DMS153 treated with DMSO at 0.1 percent for 48 hours (cell line): Measurements from ENCODE around the gene PPP2R3B.
"Not testable (repeated sequence)": the region's sequence is repeated elsewhere in the genome, so short reads cannot be mapped to it uniquely, and the experiment has no call there.

Experiments used
- DNase-seq: peaks from one replicate; lab custom pipeline; 2025; ENCODE audit not compliant: unreplicated experiment; lab: John Stamatoyannopoulos, UW

The PPP2R3B gene, protein sequence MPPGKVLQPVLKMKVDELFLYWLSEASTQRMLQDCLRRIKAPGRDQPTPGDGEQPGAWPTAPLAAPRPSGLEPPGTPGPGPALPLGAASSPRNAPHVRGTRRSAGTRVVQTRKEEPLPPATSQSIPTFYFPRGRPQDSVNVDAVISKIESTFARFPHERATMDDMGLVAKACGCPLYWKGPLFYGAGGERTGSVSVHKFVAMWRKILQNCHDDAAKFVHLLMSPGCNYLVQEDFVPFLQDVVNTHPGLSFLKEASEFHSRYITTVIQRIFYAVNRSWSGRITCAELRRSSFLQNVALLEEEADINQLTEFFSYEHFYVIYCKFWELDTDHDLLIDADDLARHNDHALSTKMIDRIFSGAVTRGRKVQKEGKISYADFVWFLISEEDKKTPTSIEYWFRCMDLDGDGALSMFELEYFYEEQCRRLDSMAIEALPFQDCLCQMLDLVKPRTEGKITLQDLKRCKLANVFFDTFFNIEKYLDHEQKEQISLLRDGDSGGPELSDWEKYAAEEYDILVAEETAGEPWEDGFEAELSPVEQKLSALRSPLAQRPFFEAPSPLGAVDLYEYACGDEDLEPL

DNA sequence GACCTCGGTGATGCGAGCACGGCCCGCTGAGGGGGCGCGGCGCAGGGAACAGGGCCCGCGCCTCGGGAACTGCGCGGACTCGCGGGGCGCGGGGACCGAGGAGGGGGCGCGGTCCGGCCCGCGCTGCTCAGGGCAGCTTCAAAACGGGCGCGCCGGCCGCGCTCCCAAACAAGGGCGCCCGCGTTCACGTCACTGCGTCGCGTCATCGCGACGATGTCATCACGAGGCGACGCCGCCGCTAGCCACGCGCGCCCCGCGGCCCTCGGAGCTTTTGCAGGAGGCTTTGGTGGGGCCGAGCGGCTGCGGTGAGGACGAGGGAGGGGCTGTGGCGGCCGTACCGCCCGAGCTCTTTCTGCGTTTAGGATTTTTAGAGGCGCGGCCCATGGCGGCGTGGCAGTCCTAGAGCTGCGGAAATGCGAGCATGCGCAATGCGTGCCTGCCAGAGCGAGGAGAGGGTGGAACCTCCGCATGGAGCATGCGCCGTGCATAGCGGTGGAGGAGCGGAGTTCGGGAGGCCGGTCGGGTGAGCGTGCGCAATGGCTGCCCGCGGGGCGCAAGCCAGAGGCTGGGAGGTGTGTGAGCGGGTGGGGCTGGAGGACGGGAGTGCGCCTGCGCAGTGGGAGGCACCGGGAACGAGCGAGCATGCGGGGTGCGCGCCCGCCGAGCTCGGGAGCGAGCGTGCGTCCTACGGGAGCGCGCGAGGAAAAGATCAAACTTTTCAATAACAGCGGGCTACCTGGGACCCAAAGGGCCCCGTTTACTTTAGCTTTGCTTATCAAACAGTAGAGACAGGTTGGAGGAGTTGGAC lies at the start of gene PPP2R3B:
Gene PPP2R3B, minus strand, starts transcription at position 140 of the 808 bp plus-strand sequence. CDS start 216 bp downstream, outside the sequence.
- no peak for DNase-seq

DNA sequence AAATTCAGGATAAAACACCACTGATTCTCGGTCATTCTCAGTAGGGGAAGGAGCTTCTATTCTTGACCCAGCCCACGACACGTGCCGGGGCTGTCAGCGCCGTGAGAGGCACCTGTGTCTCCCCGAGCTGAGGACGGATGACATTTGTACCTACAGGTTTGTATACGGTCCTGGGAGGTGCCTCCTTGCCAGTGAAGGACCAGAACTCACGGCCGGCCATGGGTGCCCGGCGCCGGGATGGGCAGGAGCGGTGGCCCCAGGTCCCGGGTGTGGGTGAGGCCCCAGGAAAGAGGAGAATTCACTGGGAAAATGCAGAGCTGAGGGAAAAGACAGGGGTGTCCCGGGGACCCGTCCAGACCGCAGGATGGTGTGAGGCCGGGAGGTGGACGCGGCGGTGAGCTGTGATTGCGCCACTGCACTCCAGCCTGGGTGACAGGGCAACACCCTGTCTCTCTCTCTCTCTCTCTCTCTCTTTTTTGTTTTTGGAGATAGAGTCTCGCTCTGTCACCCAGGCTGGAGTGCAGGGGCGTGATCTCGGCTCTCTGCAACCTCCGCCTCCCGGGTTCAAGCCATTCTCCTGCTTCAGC lies 48.9 kb upstream of the PPP2R3B start:
- DNase-seq, result no peak

DNA sequence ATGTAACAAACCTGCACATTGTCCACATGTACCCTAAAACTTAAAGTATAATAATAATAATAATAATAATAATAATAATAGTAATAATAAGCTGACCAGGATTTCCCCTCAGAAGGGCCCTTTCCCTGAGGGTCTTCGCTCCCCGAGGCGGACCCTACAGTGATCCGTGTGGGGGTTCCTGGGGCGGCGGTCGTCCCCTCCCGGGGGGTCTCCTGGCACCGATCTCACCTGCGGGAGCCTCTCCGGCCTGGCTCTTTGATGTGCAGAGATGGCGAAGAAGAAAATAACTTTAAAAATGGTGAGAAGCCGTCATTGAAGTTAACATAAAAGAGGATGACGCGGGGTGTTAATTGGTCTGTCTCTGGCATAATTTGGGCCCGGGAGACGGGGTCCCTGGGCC lies 48.2 kb upstream of the PPP2R3B start:
- DNase-seq, result no peak

DNA sequence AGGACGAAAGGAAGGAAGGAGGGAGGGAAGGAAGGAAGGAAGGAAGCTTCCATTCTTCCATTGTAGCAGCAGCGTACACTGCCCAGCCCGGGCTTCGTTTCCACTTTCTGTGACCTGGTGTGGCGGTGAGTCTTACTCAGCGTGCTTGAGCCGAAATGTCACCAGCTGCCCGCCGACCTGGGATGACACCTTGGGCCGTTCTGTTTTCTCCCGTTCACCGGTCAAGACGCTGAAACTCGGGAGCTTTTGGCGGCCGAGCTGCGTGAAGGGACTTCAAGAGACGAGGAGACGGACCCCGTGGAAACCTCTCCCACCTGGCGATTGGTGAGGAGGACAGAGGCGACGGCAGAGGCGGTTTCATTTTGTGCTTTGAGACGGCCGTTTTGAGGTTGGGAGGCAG lies 47.1 kb upstream of the PPP2R3B start:
- DNase-seq, result no peak

DNA sequence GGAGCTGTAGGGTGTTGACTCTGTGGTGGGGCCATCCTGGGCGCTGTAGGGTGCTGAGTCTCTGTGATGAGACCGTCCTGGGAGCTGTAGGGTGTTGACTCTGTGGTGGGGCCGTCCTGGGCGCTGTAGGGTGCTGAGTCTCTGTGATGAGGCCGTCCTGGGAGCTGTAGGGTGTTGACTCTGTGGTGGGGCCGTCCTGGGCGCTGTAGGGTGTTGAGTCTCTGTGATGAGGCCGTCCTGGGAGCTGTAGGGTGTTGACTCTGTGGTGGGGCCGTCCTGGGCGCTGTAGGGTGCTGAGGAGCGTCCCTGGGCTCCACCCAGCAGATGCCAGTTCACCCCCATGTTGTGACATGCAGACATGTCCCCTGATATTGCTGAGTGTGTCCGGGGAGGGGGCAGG lies 46.0 kb upstream of the PPP2R3B start:
- DNase-seq, result not testable (repeated sequence)

DNA sequence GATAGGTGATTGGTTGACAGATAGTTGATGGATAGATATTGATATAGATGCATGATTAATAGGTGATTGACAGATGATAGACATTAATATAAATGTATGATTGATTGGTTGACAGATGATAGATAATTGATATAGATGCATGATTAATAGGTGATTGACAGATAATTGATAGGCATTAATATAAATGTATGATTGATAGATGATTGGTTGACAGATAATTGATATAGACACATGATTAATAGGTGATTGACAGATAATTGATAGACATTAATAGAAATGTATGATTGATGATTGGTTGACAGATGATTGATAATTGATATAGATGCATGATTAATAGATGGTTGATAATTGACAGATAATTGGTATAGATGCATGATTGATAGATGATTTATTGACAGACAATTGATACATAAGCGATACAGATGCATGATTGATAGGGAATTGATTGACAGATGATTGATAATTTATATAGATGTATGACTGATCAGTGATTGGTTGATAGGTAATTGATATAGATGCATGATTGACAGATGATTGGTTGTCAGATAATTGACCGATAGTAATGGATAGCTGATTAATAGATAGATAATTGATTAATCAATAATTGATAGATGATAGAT lies 44.9 kb upstream of the PPP2R3B start:
- DNase-seq, result no peak

DNA sequence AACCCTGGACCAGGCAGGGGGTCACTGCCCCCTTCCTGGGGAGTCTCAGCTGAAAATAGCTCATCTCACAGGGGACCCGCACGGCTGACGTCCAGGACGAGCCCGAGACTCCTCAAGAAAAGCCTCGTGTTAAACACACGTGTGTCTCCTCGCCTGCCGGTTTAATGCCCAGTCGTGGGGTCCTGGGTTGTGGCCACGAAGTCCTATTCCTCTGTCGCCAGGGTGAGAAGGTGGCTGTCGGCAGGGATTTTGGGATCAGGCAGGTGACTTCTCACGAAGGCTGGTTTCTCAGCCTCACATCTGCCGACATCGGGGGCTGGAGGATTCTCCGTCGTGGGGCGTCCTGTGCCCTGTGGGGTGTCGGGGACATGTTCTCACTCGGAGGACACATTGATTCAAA lies 44.3 kb upstream of the PPP2R3B start:
- DNase-seq, result no peak

DNA sequence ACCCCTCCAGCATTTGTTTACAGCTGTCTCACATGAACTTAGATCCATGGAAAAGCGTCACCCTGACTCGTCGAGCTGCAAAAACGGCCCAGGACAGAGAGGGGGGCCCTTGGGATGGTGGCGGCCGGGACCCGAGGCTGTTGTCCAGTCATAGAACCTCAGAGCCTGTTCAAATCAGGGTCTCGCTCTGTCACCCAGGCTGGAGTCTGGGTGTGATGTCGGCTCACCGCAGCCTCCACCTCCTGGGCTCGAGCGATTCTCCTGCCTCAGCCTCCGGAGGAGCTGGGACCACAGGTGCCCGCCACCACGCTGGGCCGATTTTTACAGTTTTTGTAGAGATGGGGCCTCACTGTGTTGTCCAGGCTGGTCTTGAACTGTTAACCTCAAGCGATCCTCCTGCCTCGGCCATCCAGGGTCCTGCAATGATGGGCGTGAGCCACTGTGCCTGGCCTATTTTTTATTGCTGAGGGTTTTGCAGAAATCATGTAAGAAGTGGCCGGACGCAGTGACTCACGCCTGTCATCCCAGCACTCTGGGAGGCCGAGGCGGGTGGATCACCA lies 42.6 kb upstream of the PPP2R3B start:
- DNase-seq, result no peak

DNA sequence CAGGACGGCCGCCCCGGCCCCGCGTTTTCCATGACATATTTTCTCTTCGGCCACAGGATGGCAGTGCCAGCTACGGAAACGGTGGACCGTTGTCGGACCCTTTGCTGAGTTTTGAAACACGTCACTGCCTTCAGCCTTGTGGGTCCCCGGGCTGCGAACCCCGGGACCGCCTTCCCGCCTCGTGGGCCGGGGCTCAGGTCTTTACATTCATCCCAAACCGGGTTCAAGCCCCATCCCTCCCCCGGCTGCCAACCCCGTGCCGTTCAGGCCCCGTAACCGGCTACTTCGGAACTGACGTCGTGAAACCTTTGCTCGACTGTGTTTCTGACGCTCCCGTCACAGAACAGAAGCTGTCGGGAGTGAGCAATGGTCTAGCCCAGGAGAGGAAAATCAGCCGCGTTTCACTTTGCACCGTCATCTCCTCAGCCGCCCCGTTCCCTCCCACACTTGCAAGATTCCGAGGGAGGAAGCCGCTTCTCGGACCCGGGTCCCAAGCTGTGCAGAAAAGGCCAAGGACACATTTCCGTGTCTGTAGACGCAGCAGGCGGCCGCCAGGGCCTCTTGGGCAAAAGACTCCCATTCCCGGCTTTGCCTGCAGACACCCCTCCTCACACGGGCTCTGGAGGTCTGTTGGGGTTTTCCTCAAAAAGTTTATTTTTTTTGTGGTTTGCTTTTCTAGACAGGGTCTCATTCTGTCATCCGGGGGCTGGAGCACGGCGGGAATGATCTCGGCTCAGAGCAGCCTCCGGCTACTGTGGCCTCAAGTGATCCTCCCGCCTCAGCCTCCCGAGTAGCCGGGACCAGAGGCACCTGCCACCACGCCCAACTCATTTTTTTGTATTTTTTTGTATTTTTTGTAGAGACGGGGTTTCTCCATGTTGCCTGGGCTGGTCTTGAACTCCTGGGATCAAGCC lies 41.4 kb upstream of the PPP2R3B start:
- no peak for DNase-seq

DNA sequence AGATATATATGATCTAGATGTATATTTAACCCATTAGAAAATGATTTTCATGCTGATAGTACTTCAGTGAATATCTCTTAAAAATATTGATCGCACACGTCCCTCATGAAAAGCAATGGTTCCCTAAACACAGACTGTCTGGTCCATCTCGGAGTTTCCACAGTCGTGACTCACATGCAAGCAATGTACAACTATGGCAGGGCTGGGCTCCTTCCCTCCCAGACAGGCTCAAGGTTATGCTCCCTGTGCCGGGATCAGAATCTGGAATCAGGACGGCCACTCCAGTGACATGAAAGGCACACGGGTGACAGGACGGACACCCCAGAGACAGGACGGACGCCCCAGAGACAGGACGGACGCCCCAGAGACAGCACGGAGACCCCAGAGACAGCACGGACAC lies 40.2 kb upstream of the PPP2R3B start:
- no peak for DNase-seq

DNA sequence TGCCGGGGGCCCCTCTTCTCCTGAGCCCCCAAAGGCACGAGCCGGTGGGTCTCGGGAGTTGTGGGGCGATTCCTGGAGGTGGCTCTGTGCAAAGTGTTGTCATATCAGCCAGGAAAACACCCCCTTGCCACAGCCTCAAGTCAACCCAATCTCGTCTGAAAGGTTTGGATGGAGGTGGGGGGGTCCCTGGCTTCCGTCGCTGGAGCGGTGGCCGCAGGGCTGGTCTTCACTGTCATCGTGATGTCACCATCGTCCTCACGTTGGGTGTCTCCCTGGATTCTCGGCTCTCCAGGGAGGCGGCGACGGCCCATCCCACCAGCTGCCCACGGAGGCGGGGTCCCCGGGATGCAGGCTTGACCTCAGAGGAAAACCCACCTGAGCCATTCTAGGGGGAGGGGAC lies 38.3 kb upstream of the PPP2R3B start:
- DNase-seq, result no peak

DNA sequence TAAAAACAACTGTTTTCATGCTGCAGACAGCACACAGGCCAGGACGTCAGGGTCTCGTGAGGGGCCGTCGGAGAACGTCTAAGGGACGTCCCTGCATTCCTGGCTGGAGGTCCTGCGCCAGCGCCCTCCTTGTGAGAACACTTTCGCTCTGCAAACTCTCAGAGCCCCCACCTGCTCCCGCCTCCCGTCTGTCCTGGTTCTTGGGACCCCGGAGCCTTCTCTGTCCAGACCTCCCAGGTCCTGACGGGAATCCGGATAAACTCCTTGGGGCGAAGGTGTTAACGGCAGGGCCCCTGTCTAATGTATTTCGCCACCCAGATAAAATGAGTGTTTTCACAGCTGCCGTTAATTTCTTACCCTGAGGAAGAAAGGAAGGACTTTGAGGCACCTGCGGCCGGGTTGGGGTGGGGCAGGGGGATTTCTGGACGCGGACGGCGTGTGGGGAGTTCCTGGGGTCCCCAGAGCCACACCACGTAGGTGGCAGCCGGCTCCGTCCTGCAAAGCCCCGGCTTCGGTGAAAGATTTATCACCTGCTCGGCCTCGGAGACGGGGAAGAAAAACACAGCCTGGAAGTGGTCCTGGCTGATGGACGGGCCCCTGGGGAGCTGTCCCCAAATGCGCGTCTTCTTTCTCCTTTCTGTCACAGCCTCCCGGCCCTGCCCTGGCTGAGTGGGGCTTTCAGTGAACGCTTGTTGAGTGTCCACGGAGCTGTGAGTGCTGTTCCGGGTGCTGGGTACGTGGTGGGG lies 35.1 kb upstream of the PPP2R3B start:
- no peak for DNase-seq

DNA sequence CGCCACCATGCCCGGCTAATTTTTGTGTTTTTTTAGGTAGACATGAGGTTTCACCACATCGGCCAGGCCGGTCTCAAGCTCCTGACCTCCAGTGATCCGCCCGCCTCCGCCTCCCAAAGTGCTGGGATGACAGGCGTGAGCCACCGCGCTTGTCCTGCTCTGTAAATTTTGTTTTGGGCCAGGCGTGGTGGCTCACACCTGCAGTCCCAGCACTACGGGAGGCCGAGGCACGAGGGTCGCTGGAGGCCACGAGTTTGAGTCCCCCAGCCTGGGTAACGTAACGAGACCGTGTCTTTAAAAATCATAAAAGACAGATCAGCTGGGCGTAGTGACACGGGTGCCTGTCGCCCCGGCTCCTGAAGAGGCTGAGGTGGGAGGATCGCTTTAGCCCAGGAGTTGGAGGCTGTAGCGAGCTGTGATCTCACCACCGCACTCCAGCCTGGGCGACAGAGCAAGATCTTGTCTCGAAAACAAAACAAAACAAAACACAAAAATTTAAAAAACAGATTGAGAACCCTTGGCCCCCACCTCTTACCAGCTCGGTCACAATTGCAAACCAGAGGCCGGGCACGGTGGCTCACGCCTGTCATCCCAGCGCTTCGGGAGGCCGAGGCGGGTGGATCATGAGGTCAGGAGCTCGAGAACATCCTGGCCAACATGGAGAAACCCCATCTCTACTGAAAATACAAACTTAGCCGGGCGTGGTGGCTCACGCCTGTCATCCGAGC lies 34.0 kb upstream of the PPP2R3B start:
- no peak for DNase-seq

DNA sequence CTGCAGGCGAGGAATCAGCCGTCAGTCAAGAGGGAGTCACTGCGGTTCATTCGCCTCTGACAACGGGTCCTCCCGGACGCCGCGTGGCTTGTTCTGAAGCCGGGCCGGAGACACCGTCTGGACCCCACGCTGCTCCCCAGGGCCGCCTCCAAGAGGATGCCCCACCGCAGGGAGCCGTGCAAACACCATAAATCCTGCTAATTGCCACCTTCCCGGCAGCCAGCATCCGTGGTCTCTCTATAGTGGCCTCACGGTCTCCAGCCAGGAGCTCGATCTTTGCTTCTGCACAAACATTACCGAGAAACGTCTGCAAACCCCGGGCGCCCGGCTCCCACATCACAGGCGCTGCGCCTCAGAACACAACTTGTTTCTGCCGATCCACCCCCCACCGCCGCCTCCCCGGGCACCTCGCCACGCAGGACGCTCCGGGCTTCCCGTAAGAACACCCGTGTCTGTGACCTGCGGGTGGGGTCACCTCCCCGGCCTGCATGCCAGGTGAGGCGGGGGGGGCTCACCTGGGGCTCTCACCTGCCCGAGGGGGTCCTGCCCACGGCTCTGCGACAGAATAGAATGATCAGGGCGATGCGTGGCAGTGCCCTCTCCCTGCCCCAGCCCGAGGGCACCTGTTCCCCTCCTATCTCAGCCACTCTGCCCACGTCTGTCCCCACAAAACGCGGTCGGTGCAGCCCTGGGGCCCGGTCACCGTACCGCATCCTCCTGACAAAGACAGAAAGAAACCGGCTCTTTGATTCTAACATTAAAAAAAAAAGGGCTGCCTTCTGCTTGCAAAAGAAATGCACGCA lies 32.4 kb upstream of the PPP2R3B start:
- no peak for DNase-seq

DNA sequence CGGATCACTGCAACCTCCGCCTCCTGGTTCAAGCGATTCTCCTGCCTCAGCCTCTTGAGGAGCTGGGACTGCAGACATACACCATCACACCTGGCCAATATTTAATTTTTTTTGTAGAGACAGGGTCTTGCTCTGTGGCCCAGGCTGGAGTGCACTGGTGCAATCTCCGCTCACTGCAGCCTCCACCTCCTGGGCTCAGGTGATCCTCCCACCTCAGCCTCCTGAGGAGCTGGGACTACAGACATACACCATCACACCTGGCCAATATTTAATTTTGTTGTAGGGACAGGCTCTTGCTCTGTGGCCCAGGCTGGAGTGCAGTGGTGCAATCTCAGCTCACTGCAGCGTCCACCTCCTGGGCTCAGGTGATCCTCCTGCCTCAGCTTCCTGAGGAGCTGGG lies 28.8 kb upstream of the PPP2R3B start:
- not testable (repeated sequence) for DNase-seq

DNA sequence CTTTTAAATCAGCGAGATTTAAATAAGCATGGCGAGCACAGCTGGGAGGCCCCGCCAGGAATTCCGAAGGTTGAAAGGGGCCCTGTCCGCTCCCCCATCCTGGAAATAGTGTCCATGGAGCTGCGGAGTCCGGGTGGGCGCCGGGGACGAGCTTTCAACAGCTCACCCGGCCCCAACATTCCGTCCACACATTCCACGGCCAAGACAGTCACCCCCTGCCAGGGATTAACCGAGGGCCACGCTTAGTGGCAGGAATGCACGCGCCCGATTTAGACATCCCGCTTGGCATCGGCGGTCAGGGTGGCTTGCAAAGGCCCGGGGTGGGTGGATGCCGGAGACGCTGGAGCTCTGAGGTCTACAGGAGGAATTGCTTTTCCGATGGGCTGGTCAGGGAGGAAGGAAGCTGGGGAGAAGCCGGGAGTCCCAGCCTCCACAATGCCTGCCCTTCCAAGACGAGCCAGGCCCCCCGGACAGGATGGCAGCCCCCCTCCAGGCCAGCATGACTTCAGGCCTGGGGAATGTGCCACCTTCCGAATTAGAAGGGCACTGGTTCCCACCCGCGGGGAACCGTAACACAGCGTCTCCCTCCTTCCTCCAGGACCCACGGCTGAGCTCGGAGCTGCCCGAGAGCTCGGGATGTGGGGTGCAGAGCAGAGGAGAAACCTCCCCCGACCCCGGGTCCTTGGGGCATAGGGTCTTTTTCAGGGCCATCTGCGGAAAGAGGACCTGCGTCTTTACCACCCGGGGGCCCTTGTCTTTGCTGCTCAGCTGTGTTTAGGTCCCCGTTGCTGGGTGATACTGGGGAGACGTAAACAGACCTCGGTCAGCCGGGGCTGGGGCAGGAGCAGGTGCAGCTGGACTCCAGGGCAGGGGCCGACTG lies 26.9 kb upstream of the PPP2R3B start:
- DNase-seq, result no peak

DNA sequence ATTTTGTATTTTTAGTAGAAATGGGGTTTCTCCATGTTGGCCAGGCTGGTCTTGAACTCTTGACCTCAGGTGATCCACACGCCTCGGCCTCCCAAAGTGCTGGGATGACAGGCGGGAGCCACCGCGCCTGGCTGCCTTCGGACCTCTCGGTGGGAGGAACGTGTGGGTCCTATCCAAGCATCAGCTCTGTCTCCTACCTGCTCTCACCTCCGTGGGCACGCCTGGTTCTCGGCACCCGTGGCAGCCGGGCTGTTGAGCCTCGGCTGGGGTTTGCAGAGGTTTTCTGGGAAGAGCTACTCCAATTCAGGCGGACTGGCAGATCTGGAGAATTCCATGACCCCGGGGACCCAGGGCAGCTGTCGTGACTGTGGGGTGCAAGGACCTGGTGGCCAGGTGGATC lies 23.6 kb upstream of the PPP2R3B start:
- no peak for DNase-seq
